ENCODE measurements around the gene FRMD4A.

Gene FRMD4A

DNA sequence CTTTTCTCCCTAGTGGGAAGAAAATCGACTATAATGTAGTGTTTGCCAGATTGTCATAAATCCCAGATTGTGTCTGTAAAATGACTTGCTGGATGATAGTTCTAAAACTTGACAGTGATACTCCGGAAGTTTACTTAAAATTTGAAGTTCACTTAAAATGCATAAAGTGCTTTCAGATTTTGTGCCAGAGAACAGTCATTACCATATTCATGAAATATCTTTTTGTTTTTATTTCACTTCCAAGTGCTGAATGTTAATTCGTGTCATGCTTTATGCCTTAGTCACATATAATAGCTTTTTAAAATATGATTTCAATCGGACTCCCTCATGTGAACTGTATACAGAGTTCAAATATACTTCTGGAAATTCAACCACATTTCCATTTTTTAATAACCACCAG is 713.6 kb downstream of the FRMD4A start:
- DNase-seq: no peak

GRCh38 chr10:13615650-13616300 is 714.9 kb downstream of the FRMD4A start:
- DNase-seq: no peak

DNA sequence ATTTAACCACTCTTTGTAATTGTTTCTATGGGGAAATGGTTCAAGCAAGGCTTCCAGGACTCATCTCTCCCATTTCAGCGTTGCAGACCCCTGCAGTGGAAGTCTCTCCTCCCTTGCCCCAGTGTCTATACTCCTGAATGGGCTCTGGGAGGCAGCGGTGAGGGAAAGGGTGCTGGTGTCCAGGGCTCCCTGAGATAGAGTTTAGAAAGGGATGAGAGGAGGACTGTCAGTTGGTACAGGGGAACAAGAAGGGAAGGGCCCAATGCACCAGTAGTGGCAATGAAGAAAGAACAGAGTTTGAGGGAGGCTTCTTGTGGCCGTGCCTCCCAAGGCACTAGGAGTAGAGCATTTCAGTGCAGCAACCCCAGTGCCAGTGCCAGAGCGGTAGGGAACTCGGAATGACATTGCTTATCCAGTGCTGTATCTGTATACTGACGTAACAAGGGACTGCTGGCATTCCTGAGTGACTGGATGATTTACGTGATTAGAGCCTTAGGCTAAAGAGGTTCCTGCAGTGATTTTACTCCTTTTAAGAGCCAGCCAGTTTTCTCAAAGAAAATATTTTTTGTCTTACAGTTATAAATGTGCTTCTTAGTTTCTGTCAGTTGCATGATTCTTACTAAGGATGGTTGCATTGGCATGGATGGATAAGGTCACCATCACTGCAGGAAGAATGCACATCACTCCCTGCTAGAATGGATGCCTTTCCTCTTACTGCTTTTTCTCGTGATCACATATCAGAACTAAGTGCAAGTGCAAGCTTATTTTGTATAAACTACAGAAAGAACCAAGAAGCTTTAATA is 716.0 kb downstream of the FRMD4A start:
- no peak for DNase-seq

DNA sequence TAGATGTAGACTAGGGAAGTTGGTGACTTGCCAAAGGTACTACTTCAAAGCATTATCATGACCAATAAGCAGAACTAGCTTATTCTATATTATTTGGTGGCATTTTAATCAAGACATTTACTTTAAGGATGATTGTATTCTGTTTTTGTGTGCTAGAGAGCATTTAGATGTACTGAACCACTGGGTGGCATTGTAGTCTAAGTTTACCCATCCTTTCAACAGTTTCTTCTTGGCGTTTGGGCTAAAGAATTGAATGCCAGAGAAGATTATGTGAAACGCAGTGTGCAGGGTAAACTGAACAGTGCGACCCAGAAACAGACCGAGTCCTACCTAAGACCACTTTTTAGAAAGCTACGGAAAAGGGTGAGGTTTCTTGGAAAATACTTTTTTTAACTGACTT is 717.2 kb downstream of the FRMD4A start:
- DNase-seq: no peak

GRCh38 chr10:13612654-13613373 is 717.9 kb downstream of the FRMD4A start:
- DNase-seq: no peak

GRCh38 chr10:13608246-13608853 is 722.4 kb downstream of the FRMD4A start:
- DNase-seq: no peak

GRCh38 chr10:13604357-13605040 is 726.2 kb downstream of the FRMD4A start:
- no peak for DNase-seq

- DNase-seq: no peak
These were observed 732.8 kb downstream of the FRMD4A start for GRCh38 chr10:13597909-13598308.

DNA sequence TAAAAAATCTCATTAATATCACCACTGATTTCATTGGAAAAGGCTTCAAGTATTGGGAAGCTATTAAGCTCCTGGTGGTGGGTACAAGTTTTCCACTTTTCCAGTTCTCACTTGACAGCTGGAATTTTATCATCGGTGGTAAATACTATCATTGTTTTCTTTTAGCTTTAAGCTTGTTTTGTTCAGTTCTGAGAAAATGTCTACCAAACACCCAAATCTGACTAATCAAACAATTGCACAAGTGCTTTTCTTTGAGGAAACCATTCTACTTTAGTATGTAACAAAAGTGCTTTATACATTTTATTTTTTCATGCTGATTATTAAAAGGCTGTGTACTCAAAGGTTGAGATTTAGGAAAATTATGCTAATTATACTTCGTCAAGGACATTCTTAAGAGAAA is 736.1 kb downstream of the FRMD4A start:
- no peak for DNase-seq
